IMR-90 (cell line): ENCODE data around the gene LAMB1. TPM values are rescaled to one million over a fixed set of nuclear protein-coding genes. Genes with fewer than 3 reads are reported as not detected.

ENCODE experiments used
- ATAC-seq: fragments of 200-7000 bp; cut with Tn5 transposase; 2 replicates; pipeline ENCODE4 v1.9.1; 2020; ENCODE audit warnings: low read depth, mild to moderate bottlenecking, moderate library complexity
- BruUV-seq: library from RNA; stranded (reverse); fragments of 400-500 nt; replicated peaks from 2 replicates; lab custom pipeline; 2021; lab: Mats Ljungman, UMichigan
- CTCF ChIA-PET: fragments of 300-600 bp; formaldehyde crosslinking; extraction: SDS; loops from one replicate; lab custom pipeline; 2021; ENCODE audit warnings: antibody characterized with exemption; lab: Yijun Ruan, JAX
- POLR2A ChIA-PET: fragments of 300-600 bp; sonication (Branson Sonifier 250); formaldehyde crosslinking; loops from one replicate; lab custom pipeline; 2022; ENCODE audit warnings: antibody characterized with exemption; ENCODE audit not compliant: unreplicated experiment; lab: Charles Lee
- DNase-seq: peaks from one replicate; pipeline ENCODE4 v3.0.0; 2013
- H2AFZ ChIP-seq: replicated peaks from 2 replicates; pipeline ENCODE3; 2013; ENCODE audit warnings: low read length, mild to moderate bottlenecking; ENCODE audit not compliant: poor library complexity
- H2AK5ac ChIP-seq: 2 replicates; pipeline ENCODE4 v1.6.1; 2013; ENCODE audit warnings: low read depth, low read length, inconsistent platforms
- H2AK9ac ChIP-seq: replicated peaks from 2 replicates; pipeline ENCODE3; 2013; ENCODE audit warnings: mild to moderate bottlenecking, low read depth, low read length, moderate library complexity; ENCODE audit not compliant: poor library complexity
- H2BK120ac ChIP-seq: 2 replicates; pipeline ENCODE4 v1.6.1; 2013; ENCODE audit warnings: low read depth, low read length, inconsistent platforms
- H2BK15ac ChIP-seq: 3 replicates; pipeline ENCODE4 v1.6.1; 2013; ENCODE audit warnings: low read depth, low read length, inconsistent platforms
- H2BK20ac ChIP-seq: 2 replicates; pipeline ENCODE4 v1.6.1; 2013; ENCODE audit warnings: low read depth, mild to moderate bottlenecking, inconsistent platforms, low read length, moderate library complexity
- H2BK5ac ChIP-seq: 2 replicates; pipeline ENCODE4 v1.6.1; 2013; ENCODE audit warnings: mild to moderate bottlenecking, low read depth, low read length, inconsistent platforms; ENCODE audit not compliant: poor library complexity, severe bottlenecking
- H3K14ac ChIP-seq: replicated peaks from 2 replicates; pipeline ENCODE4 v1.6.1; 2013; ENCODE audit warnings: low read depth, low read length, inconsistent platforms
- H3K18ac ChIP-seq: 2 replicates; pipeline ENCODE4 v1.6.1; 2013; ENCODE audit warnings: low read depth, low read length, control low read depth
- H3K23ac ChIP-seq: 2 replicates; pipeline ENCODE4 v1.6.1; 2013; ENCODE audit warnings: low read depth, low read length, inconsistent platforms
- H3K27ac ChIP-seq: 2 replicates; pipeline ENCODE4 v1.5.1; 2013; ENCODE audit warnings: mild to moderate bottlenecking, control low read depth, low read length; ENCODE audit not compliant: insufficient read depth
- H3K27me3 ChIP-seq: 2 replicates; pipeline ENCODE4 v1.6.1; 2013; ENCODE audit warnings: low read length; ENCODE audit not compliant: control insufficient read depth, insufficient read depth
- H3K36me3 ChIP-seq: 2 replicates; pipeline ENCODE4 v1.6.1; 2013; ENCODE audit warnings: low read length, mixed read lengths; ENCODE audit not compliant: control insufficient read depth, insufficient read depth
- H3K4ac ChIP-seq: 2 replicates; pipeline ENCODE4 v1.6.1; 2013; ENCODE audit warnings: low read depth, low read length, inconsistent platforms
- H3K4me1 ChIP-seq: 2 replicates; pipeline ENCODE4 v1.6.1; 2013; ENCODE audit warnings: low read length, mixed read lengths; ENCODE audit not compliant: control insufficient read depth, insufficient read depth
- H3K4me2 ChIP-seq: 2 replicates; pipeline ENCODE4 v1.6.1; 2013; ENCODE audit warnings: low read depth, mild to moderate bottlenecking, control low read depth, low read length, moderate library complexity
- H3K4me3 ChIP-seq: 2 replicates; pipeline ENCODE4 v1.5.1; 2013; ENCODE audit warnings: low read depth, mild to moderate bottlenecking, control low read depth, low read length, moderate library complexity; ENCODE audit not compliant: insufficient read depth
- H3K56ac ChIP-seq: 2 replicates; pipeline ENCODE4 v1.6.1; 2013; ENCODE audit warnings: low read length, inconsistent platforms; ENCODE audit not compliant: insufficient read depth; ENCODE audit errors: extremely low read depth
- H3K79me1 ChIP-seq, 2 experiments: 2 replicates each; pipeline ENCODE4 v1.6.1; 2013; ENCODE audit warnings: low read length in 2 of 2, inconsistent platforms in 1 of 2, low read depth in 1 of 2
- H3K9ac ChIP-seq: 2 replicates; pipeline ENCODE4 v1.6.1; 2013; ENCODE audit warnings: low read depth, low read length, control low read depth
- H3K9me1 ChIP-seq: 2 replicates; pipeline ENCODE4 v1.6.1; 2013; ENCODE audit warnings: low read length, inconsistent platforms; ENCODE audit not compliant: insufficient read depth
- H3K9me3 ChIP-seq: 2 replicates; pipeline ENCODE4 v1.6.1; 2013; ENCODE audit warnings: low read length; ENCODE audit not compliant: control insufficient read depth, insufficient read depth
- H4K20me1 ChIP-seq: 2 replicates; pipeline ENCODE4 v1.6.1; 2013; ENCODE audit warnings: low read length, inconsistent platforms; ENCODE audit not compliant: insufficient read depth
- H4K5ac ChIP-seq: 2 replicates; pipeline ENCODE4 v1.6.1; 2013; ENCODE audit warnings: mild to moderate bottlenecking, low read depth, low read length, control low read depth
- H4K8ac ChIP-seq, 2 experiments: 2 replicates each; pipeline ENCODE4 v1.6.1; 2013; ENCODE audit warnings: low read depth in 2 of 2, low read length in 2 of 2, control low read depth in 1 of 2, inconsistent platforms in 1 of 2
- H4K91ac ChIP-seq: 2 replicates; pipeline ENCODE4 v1.6.1; 2013; ENCODE audit warnings: low read depth, low read length, inconsistent platforms; ENCODE audit not compliant: insufficient read depth
- BHLHE40 ChIP-seq: fragments of 150-350 bp; IDR thresholded peaks from 2 replicates; pipeline ENCODE4 v1.6.1; 2016; ENCODE audit warnings: mild to moderate bottlenecking, low read depth, low read length
- CEBPB ChIP-seq: IDR thresholded peaks from 2 replicates; pipeline ENCODE4 v1.6.1; 2012; ENCODE audit warnings: low read depth, low read length, improper control_type of control experiment
- CHD1 ChIP-seq: IDR thresholded peaks from 2 replicates; pipeline ENCODE4 v1.6.1; 2012; ENCODE audit warnings: low read depth, low read length, improper control_type of control experiment
- FOS ChIP-seq: fragments of 150-350 bp; IDR thresholded peaks from 2 replicates; pipeline ENCODE4 v1.6.1; 2016; ENCODE audit warnings: low read depth, low read length
- MAFK ChIP-seq: IDR thresholded peaks from 2 replicates; pipeline ENCODE4 v1.6.1; 2012; ENCODE audit warnings: low read depth, low read length, improper control_type of control experiment
- MXI1 ChIP-seq: IDR thresholded peaks from 2 replicates; pipeline ENCODE4 v1.6.1; 2012; ENCODE audit warnings: low read depth, mild to moderate bottlenecking, low read length, moderate library complexity, borderline replicate concordance
- NFE2L2 ChIP-seq: fragments of 150-350 bp; IDR thresholded peaks from 2 replicates; pipeline ENCODE4 v1.6.1; 2016; ENCODE audit warnings: low read depth, mild to moderate bottlenecking, low read length
- POLR2A ChIP-seq: IDR thresholded peaks from 2 replicates; pipeline ENCODE4 v1.6.1; 2012; ENCODE audit warnings: mild to moderate bottlenecking, low read depth, low read length
- RAD21 ChIP-seq: IDR thresholded peaks from 2 replicates; pipeline ENCODE4 v1.6.1; 2012; ENCODE audit warnings: low read length, improper control_type of control experiment
- RCOR1 ChIP-seq: IDR thresholded peaks from 2 replicates; pipeline ENCODE4 v1.6.1; 2012; ENCODE audit warnings: mild to moderate bottlenecking, low read length, improper control_type of control experiment; ENCODE audit not compliant: insufficient replicate concordance
- RFX5 ChIP-seq: IDR thresholded peaks from 2 replicates; pipeline ENCODE4 v1.8.0; 2012; ENCODE audit warnings: low read depth, mild to moderate bottlenecking, low read length, moderate library complexity
- SMC3 ChIP-seq: fragments of 150-350 bp; IDR thresholded peaks from 2 replicates; pipeline ENCODE4 v1.6.1; 2016; ENCODE audit warnings: low read depth, mild to moderate bottlenecking, antibody characterized with exemption, low read length, moderate library complexity
- WGBS, 2 experiments: methylation state at CpG; one replicate each; pipeline versions ENCODE4 v1.1.5 to v1.1.7; 2013; ENCODE audit warnings: missing lambda C conversion rate in 2 of 2; ENCODE audit not compliant: insufficient read length in 1 of 2; ENCODE audit errors: extremely low coverage in 2 of 2; 5-methylcytosine and 5-hydroxymethylcytosine counted together
- dilution Hi-C: fragments of 300-500 bp; cut with HindIII; formaldehyde crosslinking; loops from one replicate; pipeline ENCODE4 v1.14.3; 2018; ENCODE audit warnings: low sequenced_read_pairs; ENCODE audit not compliant: unreplicated experiment
- in situ Hi-C: fragments of 300-500 bp; cut with MboI; formaldehyde crosslinking; loops from 3 replicates; pipeline ENCODE4 v1.14.3; 2019; ENCODE audit warnings: low sequenced_read_pairs, inconsistent platforms, mixed read lengths
- intact Hi-C: fragments of 100-400 bp; cut with micrococcal nuclease; formaldehyde crosslinking; loops from 2 replicates; pipeline ENCODE4 v1.10.0; 2022
- polyA plus RNA-seq, 3 experiments: library from polyadenylated mRNA; depleted of rRNA; stranded (reverse); fragments of >200 nt; gene quantifications; 2 replicates each; pipeline ENCODE4 v1.2.3, GENCODE V29; 2012; ENCODE audit warnings: low replicate concordance in 1 of 3
- total RNA-seq: library from RNA; depleted of rRNA; stranded (reverse); fragments of >200 nt; gene quantifications from 2 replicates; pipeline ENCODE4 v1.2.3, GENCODE V29; 2012
- TF ChIP-seq, protein P1 (sequence below): conservative IDR thresholded peaks from 2 replicates; pipeline ENCODE4 v1.5.1; 2012; ENCODE audit warnings: mild to moderate bottlenecking, low read depth, low read length, improper control_type of control experiment
- TF ChIP-seq, protein P2 (sequence below): fragments of 150-350 bp; IDR thresholded peaks from 2 replicates; pipeline ENCODE4 v1.6.1; 2016; ENCODE audit warnings: low read depth, mild to moderate bottlenecking, low read length, moderate library complexity, borderline replicate concordance

Gene LAMB1
- total and polyA plus RNA-seq, 2 of the 4 experiments (the other 2 are of a cell fraction): 114 to 117 TPM

DNA sequence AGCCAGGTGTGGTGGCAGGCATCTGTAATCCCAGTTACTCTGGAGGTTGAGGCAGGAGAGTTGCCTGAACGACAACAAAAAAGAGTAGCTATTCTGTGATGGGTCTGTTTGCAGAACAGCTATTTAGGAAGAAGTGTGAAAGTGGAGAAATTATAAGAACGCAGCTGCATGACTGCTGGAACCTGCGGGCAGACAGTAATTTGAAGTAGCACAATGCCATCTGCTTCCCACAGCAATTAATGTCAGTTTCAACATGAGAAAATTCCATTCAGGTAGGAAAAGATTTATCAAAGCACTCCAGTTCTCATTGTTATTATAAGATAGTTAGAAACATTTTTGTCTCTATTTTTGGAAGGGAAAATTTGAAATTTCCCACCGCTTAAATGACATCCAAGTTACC, 21.5 kb downstream of the LAMB1 start (continued):
- no peak for TF ChIP-seq RAD21
- no peak for TF ChIP-seq NFE2L2
- no peak for TF ChIP-seq RFX5

DNA sequence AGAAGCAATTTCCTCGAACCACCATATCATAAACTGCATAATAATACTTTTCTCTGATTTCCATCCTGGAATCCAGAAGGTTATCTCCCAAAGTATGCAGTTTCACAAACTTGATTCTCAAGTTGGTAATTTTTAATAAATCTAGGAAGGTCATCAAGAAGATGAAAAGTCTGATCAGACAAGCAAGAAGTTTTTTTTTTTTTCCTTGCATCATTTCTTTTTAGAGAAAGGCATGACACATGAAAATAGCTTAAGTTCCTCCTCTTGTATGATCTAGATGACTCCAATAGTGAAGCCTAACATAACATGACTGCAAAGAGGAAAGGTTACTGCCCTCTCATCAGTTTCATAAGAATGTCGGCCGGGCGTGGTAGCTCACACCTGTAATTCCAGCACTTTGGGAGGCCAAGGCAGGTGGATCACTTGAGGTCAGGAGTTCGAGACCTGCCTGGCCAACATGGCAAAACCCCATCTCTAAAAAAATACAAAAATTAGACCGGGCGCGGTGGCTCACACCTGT, 22.2 kb downstream of the LAMB1 start:
- Histone ChIP-seq H2BK20ac (no peak overlapping the region), H3K27me3 (no peaks in the 10 kb centered on the region), H3K18ac (no peak overlapping the region), H4K5ac (no peak overlapping the region), H2BK15ac (no peak overlapping the region), H3K14ac (no peak overlapping the region), H3K9me1 (peaks cover 5% of the 10 kb centered on the region; the same call in 1 of the 2 replicates), H2AK5ac (no peak overlapping the region), H3K4me3 (no peak overlapping the region), H3K79me1 (peaks cover 0 to 33% of the 10 kb centered on the region in 2 experiments), H2BK5ac (no peak overlapping the region), H2AFZ (no peak overlapping the region), H3K27ac (no peak overlapping the region), H3K36me3 (peaks cover 70% of the 10 kb centered on the region), H3K4me2 (no peak overlapping the region), H3K9ac (no peak overlapping the region), H3K56ac (no peak overlapping the region), H2AK9ac (no peak overlapping the region), H4K8ac (no peak overlapping the region), H3K9me3 (no peaks in the 10 kb centered on the region), H3K4me1 (peaks cover 3% of the 10 kb centered on the region), H4K20me1 (peaks cover 16% of the 10 kb centered on the region; the same call in 1 of the 2 replicates), H2BK120ac (no peak overlapping the region), H4K91ac (no peak overlapping the region), H3K4ac (no peak overlapping the region), H3K23ac (no peak overlapping the region)
- dilution Hi-C loops: no loop called here
- 80% methylated on average over 1 of the region's 8 CpGs; no CpG with 5 or more reads in 1 of the 2 experiments for WGBS, 2 experiments
- TF ChIP-seq MXI1 (no peak), CEBPB (no peak), SMC3 (no peak), CHD1 (no peak), POLR2A (no peak), RFX5 (no peak), FOS (no peak), MAFK (no peak), NFE2L2 (no peak), BHLHE40 (no peak), RAD21 (no peak), RCOR1 (no peak)
- TF ChIP-seq, protein P1, sequence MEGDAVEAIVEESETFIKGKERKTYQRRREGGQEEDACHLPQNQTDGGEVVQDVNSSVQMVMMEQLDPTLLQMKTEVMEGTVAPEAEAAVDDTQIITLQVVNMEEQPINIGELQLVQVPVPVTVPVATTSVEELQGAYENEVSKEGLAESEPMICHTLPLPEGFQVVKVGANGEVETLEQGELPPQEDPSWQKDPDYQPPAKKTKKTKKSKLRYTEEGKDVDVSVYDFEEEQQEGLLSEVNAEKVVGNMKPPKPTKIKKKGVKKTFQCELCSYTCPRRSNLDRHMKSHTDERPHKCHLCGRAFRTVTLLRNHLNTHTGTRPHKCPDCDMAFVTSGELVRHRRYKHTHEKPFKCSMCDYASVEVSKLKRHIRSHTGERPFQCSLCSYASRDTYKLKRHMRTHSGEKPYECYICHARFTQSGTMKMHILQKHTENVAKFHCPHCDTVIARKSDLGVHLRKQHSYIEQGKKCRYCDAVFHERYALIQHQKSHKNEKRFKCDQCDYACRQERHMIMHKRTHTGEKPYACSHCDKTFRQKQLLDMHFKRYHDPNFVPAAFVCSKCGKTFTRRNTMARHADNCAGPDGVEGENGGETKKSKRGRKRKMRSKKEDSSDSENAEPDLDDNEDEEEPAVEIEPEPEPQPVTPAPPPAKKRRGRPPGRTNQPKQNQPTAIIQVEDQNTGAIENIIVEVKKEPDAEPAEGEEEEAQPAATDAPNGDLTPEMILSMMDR: no peak
- TF ChIP-seq, protein P2, sequence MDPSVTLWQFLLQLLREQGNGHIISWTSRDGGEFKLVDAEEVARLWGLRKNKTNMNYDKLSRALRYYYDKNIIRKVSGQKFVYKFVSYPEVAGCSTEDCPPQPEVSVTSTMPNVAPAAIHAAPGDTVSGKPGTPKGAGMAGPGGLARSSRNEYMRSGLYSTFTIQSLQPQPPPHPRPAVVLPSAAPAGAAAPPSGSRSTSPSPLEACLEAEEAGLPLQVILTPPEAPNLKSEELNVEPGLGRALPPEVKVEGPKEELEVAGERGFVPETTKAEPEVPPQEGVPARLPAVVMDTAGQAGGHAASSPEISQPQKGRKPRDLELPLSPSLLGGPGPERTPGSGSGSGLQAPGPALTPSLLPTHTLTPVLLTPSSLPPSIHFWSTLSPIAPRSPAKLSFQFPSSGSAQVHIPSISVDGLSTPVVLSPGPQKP: no peak
- DNase-seq: no peak
- POLR2A ChIA-PET: interaction anchor here (0.6 kb wide), 3 partner anchors 18 to 98 kb away, joined by 3 to 5 read pairs (median 4); no protein-coding TSS in a partner anchor
- CTCF ChIA-PET: no interaction called here
- in situ Hi-C loops: no loop called here
- ATAC-seq: no peak
- BruUV-seq: no TSS peak
- intact Hi-C loops: loop anchor here (5.0 kb wide), 1 partner anchor 167 kb away; no protein-coding TSS in a partner anchor
